GM19328 (cell line): ENCODE results near the gene FHAD1.

Experiments used
- ATAC-seq: cut with Tn5 transposase; IDR thresholded peaks from one replicate; pipeline ENCODE4 v1.9.1; 2021; ENCODE audit warnings: mild to moderate bottlenecking, moderate library complexity; ENCODE audit not compliant: unreplicated experiment

Gene FHAD1

GRCh38 chr1:15246960-15247614, at the start of gene FHAD1:
Gene FHAD1 (plus strand): TSS chr1:15247223. CDS start chr1:15251785, 4,562 bp downstream.
- no peak for ATAC-seq

DNA sequence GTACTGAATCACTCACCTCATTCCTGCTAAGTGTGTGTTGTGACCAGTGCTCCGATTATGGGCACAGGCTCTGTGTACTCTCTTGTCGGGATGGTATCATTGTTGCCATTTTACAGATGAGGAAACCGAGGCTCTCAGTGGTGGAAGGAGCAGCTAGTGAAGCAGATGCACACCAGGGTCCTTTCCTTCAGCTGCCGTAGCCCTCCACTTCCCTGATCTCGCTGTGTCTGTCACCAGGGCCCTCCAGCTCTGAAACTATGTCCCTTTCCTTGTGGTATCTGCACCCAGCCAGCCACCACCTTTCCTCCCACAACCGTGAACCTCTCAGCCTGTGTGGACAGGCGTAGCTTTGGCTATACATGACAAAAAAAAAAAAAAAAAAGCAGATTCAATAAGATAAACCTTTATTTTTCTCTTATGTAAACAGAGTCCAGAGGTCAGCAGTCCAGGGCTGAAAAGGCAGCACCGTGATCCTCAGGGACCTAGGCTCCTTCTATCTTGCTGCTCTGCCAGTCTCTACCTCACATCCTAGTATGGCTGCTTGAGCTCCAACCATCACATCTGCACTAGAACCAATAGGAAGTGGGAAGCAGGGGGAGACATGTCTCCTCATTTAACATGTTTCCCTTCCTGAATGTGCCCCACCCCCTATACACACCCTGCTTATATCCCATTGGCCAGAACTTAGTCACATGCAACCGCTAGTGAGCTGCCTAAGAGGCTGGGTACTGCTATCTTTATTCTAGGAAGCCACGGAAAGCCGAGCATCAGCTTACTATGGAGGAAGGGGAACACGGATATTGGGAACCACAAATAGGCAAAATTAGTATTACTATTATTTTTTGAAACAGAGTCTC, 49.2 kb upstream of the FHAD1 start:
- ATAC-seq: no peak

DNA sequence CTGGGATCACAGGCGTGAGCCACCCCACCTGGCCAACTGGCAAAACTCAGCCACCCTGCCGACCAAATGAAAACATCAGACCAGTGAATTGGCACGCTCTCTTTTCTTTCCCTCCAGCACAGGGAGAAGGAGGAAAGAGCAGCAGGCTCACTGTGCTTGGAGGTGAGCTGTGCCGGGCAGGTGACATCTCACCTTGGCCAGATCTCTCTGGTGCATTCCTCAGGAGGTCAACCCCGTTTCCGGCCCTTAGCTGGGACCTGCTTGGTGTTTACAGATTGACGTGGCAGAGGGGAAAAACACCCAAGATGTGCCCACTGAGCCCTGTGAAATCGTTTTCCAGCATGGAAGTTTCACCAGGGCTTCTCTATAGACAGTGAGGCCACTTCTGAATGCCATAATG, 48.3 kb upstream of the FHAD1 start:
- no peak for ATAC-seq

GRCh38 chr1:15201221-15201620, 45.8 kb upstream of the FHAD1 start:
- no peak for ATAC-seq

GRCh38 chr1:15201849-15202551, 45.0 kb upstream of the FHAD1 start:
- no peak for ATAC-seq

GRCh38 chr1:15204931-15205330, 42.1 kb upstream of the FHAD1 start:
- ATAC-seq: no peak

GRCh38 chr1:15205586-15206346, 41.3 kb upstream of the FHAD1 start:
- no peak for ATAC-seq

GRCh38 chr1:15206418-15207030, 40.5 kb upstream of the FHAD1 start:
- ATAC-seq: no peak

DNA sequence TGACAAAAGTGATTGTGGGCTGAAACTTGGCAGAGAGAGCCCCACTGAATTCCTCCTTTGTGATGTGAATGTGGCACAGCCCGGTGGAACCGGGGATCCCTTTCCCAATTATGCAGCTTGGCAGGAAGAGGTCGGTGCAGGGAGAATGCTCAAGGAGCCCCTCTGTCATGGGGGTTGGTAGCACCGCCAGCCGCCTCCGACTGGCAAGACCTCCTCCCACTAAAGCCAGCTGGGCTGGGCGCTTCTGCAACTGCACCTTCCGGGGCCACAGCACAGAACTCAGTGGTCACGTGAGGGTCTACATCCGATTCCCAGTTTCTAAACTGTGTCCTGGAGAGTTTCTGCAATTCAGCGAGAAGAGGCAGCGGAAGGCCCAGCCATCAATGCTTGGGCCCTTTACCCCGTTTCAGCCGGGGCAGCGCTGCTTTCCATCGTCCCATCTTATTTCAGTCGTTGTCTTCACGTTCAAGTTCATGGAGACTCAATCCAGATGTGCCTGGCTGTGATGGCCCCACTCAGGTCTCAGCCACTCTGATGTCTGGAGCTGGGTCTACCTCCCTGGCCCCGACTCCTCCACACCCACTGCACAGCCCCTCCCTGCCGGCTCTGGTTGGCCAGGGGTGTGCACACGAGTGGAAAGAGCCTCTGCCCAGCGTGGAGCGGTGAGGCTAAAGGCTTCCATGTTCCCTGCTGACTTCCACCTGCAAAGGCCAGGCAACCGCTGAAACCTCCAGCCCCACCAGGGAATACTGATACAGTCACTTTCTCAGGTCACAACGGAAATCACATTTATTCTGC, 39.8 kb upstream of the FHAD1 start:
- ATAC-seq: no peak

GRCh38 chr1:15207829-15208429, 39.1 kb upstream of the FHAD1 start:
- no peak for ATAC-seq

- no peak for ATAC-seq
These were observed 36.2 kb upstream of the FHAD1 start for GRCh38 chr1:15210651-15211375.

DNA sequence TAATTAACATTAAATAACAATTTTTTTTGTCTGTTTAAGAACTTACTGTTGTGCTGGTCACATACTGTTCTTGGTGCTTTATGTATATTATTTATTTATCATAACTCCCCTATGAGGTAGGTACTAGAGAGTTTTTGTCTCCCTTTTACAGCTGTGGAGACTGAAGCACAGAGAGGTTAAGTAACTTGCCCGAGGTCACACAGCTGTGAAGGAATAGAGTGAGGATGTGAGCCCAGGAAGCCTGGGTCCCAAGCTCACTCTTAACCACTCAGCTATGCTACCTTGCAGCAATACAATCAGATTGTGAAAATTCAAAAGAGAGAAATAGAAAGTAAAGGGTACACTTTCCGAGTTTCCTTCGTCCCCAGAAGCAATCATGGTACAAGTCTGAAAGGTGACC, 35.6 kb upstream of the FHAD1 start:
- no peak for ATAC-seq

- no peak for ATAC-seq
These were observed 34.6 kb upstream of the FHAD1 start for GRCh38 chr1:15212216-15212953.

DNA sequence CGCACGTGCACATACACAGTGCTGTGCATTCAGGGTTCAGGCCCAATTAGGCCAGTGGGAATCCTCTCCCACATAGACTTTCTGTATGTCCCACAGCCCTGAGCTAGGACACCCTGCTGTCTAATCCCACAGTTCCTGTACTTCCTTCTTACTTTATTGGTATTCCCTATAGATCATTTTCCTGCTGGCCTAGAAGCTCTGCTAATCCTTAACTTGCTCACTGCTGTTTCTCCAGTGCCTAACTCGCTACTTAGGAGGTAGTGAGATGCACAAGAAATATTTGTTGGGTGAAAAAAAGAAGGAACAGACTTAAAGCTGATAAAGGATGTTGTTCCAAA, 34.1 kb upstream of the FHAD1 start:
- ATAC-seq: no peak

DNA sequence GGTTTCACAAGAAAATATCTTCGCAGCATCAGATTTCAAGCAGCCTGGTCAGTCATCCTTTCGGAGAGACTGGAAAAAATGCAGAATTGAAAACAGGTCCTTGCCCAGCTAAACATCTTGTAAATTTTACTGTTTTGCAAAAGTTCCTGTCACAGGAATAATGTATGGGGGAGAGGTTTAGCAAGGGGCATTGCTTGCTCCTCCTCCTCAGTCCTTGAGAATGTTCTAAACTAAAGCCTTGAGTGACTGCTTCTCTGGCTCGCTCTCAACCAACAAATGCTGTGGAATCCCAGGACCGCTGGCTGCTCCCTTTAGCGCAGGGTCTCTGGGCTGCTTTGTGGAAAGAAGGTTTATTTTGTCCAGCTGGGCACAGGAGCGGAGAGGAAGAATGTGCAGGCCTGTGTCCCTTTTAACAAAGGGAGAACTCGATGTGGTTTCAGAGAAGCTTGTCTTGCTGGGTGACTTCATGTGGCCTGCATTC, 33.6 kb upstream of the FHAD1 start:
- ATAC-seq: no peak

DNA sequence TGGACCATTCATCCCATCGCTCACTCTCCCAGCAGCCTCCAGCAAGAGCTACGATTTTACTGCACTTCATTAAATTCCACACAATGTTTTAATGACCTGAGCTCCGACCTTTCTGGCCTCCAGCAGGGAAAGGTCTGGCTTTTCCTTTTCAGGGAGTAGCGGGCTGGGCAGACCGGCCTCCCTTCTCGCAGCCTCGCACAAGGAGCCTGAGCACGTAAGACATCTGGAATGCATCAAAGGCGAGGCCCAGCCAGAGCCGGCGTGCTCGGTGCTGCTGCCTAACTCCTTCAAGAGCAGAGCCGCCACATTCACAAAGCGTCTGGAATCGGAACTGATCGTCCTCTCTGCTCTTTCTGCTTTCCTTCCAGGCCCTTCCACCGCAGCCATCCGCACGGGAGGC, 32.5 kb upstream of the FHAD1 start:
- ATAC-seq: no peak

GRCh38 chr1:15215116-15215515, 31.9 kb upstream of the FHAD1 start:
- ATAC-seq: no peak

- ATAC-seq: no peak
These were observed 29.4 kb upstream of the FHAD1 start for GRCh38 chr1:15217654-15218053.
